ENCODE measurements around the gene CORO2A.
"Not testable (repeated sequence)": the region's sequence is repeated elsewhere in the genome, so short reads cannot be mapped to it uniquely, and the experiment has no call there.

CORO2A gene

DNA sequence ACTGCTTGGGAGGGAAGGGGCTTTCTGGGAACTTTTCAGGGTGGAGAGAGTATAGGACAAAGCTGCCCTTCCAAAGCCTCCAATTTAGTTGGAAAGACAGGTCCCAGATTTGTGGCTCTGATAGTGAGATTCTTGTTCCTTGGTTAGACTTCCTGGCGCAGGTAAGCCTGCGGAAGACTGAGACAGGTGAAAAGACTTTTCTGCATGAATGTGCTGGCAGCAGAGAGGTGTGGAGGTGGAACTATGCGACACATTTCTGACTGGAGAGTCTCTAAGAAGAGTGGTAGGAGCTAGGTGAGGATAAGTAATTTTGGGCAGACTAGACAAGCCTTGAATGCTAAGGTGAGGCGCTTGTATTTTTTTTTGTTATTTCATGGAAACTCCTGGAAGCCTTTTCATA lies 106.0 kb downstream of the CORO2A start:
- no peak for DNase-seq (ENCODE audit: low read depth in 2 of 3, low spot score in 2 of 3)

GRCh38 chr9:98085944-98086343 lies 106.5 kb downstream of the CORO2A start:
- no peak for DNase-seq (ENCODE audit: low read depth in 2 of 3, low spot score in 2 of 3)

DNA sequence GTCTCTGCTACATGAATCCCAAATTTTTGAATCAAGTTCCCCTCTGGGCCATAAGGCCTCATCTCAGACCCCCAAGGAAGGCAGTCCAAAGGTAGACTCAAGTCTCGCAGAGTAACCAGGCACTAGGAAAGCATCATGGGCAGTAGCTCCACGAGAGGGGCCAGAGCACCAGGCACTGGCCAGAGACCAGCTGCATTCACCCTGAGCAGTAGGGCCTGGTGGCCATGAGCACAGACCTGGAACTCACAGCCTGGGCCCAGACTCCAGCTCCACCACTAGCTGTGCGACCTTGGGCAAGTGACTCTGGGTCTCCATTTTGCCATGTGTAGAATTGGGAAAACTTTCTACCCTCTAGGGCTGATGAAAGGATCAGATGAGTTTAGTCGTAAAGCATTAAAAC lies 107.4 kb downstream of the CORO2A start:
- DNase-seq (ENCODE audit: low read depth in 2 of 3, low spot score in 2 of 3): no peak

GRCh38 chr9:98084396-98084795 lies 108.0 kb downstream of the CORO2A start:
- DNase-seq (ENCODE audit: low read depth in 2 of 3, low spot score in 2 of 3): no peak

GRCh38 chr9:98083566-98084183 lies 108.8 kb downstream of the CORO2A start:
- DNase-seq (ENCODE audit: low read depth in 2 of 3, low spot score in 2 of 3): no peak

GRCh38 chr9:98083061-98083501 lies 109.4 kb downstream of the CORO2A start:
- DNase-seq (ENCODE audit: low read depth in 2 of 3, low spot score in 2 of 3): no peak

GRCh38 chr9:98081477-98082219 lies 110.8 kb downstream of the CORO2A start:
- DNase-seq (ENCODE audit: low read depth in 2 of 3, low spot score in 2 of 3): peak in 1 of 3 experiments; percentile 28

DNA sequence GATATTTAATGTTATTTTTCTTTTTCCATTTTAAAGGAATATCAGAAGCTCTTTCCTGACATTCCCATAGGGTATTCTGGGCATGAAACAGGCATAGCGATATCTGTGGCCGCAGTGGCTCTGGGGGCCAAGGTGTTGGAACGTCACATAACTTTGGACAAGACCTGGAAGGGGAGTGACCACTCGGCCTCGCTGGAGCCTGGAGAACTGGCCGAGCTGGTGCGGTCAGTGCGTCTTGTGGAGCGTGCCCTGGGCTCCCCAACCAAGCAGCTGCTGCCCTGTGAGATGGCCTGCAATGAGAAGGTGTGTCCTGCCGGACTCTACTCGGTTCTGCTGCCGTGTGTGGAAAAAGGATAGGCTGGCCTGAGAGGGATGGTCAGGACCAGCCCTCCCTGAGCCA lies 111.7 kb downstream of the CORO2A start:
- no peak for DNase-seq (ENCODE audit: low read depth in 2 of 3, low spot score in 2 of 3)

DNA sequence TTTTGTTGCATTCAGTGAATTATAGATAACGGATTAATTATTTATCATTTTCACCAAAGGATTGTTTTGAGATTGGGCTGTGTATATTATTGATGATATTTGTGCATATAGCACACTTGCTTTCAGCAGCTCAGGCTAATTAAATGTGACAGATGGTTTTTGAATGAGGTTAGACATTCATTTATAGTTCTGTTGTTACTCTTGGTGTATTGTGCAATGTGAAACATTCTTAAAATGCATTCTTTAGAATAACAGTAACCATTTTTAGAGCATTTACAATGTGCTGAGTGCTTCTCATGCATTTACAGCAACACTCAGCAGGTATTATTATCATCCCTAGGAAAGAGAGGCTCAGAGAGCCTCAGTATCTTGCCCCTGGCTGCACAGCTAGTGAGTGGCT lies 112.1 kb downstream of the CORO2A start:
- no peak for DNase-seq (ENCODE audit: low read depth in 2 of 3, low spot score in 2 of 3)

DNA sequence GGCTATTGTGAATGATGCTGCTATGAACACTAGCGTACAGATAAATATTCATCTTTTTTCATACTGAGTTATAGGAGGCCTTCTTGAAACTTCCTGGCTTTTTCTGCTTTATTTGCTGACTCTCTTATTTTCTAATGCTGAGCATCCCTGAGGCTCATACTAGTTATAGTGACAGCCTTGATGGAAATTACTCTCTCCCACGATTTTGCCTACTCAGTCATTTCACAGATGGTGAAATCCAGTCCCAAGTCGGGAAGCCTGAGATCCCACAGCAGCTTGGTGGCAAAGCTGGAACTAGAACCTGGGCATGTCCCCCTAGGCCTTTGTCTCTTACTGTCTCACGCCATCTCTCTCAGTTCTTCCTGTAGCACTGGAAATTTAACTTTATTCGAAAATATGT lies 113.5 kb downstream of the CORO2A start:
- no peak for DNase-seq (ENCODE audit: low read depth in 2 of 3, low spot score in 2 of 3)

GRCh38 chr9:98076514-98076890 lies 115.9 kb downstream of the CORO2A start:
- DNase-seq (ENCODE audit: low read depth in 2 of 3, low spot score in 2 of 3): not testable (repeated sequence)

GRCh38 chr9:98075332-98075805 lies 117.1 kb downstream of the CORO2A start:
- no peak for DNase-seq (ENCODE audit: low read depth in 2 of 3, low spot score in 2 of 3)

DNA sequence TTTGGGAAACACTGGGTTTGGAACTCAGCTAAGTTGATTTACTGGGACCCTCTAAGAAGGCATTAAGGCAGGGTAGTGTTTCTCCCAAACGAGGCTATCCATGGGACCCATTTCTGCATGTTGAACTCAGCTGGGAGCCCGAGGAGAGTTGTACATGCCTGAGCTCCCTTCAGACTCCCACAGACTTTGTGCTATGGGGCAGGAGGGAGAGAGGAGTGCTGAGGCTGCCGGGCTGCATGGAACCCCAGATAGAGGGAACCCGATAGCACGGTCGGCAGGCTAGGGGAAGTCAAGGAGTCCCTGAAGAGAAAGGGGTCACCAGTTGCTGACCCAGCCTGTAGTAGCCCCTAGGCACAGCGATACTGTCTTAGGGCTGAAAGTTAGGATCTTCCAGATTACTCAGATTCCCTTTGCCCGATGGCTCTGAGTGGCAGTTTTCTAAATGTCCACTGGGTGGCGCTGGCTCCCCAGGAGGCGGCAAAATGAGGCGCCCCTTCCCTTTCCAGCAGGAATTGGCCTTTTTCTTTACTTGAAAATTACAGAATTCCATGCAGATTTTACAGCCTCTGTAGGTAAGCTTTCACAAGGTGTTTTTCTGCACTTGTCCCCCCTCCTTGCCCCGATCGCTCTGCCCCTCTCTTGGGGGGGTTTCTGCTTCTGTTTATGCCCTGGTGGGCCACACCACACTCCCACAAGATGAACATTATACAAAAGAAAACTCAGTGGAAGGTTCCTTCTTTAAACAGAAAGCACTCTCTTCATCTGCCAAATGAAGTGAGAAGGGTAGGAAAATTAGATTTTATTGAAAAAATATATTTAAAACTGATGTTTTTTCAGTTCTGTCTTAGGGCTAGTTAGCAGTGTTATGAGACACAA lies 118.1 kb downstream of the CORO2A start:
- peak; percentile 20 to 53 (median 32) for DNase-seq (ENCODE audit: low read depth in 2 of 3, low spot score in 2 of 3)

DNA sequence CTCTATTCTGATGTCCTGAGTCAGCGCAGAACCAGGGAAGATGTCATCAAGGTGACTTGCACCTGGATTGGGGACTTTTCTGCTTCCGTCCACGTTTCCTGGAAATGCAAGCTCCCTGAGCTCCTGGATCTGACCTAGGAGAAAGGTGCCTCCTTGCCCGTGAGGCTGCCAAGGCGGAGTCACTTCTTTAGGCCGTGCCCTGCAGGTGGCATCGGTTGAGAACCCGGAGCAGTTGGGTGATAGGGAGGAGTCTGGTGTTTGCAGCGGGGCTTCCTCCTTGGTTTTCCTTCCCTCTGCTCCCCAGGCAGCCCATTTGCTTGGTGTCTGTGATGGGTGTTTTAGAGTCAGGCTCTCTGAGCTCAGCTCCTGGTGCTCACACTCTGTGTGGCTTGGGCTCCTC lies 120.7 kb downstream of the CORO2A start:
- no peak for DNase-seq (ENCODE audit: low read depth in 2 of 3, low spot score in 2 of 3)

All from activated CD8-positive, alpha-beta memory T cell treated with anti-CD3 and anti-CD28 coated beads for 48 hours (primary cell).